ENCODE results near the gene PPP2R3B.

PPP2R3B gene

DNA sequence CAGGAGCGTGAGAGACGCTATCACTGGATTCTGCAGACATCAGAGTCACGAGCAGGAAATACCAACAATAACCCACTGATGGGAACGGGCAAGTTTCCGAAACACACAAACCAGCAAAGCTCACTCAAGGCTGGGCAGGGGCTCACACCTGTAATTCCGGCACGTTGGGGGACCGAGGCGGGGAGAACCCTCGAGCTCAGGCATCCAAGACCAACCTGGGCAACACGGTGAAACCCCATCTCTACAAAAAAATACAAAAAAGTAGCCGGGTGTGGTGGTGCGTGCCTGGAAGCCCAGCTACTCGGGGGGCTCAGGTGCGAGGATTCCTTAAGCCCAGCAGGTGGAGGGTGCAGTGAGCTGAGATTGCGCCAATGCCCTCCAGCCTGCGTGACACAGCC lies 51.0 kb downstream of the PPP2R3B start:
- no peak for TF ChIP-seq CTCF (conservative IDR thresholded peaks at IDR 0.05; ENCODE audit: low read depth, low read length)
- no peak for DNase-seq (ENCODE audit: low read depth)
- no peak overlapping the region for H3K4me3 ChIP-seq (ENCODE audit: low read depth, low read length)

DNA sequence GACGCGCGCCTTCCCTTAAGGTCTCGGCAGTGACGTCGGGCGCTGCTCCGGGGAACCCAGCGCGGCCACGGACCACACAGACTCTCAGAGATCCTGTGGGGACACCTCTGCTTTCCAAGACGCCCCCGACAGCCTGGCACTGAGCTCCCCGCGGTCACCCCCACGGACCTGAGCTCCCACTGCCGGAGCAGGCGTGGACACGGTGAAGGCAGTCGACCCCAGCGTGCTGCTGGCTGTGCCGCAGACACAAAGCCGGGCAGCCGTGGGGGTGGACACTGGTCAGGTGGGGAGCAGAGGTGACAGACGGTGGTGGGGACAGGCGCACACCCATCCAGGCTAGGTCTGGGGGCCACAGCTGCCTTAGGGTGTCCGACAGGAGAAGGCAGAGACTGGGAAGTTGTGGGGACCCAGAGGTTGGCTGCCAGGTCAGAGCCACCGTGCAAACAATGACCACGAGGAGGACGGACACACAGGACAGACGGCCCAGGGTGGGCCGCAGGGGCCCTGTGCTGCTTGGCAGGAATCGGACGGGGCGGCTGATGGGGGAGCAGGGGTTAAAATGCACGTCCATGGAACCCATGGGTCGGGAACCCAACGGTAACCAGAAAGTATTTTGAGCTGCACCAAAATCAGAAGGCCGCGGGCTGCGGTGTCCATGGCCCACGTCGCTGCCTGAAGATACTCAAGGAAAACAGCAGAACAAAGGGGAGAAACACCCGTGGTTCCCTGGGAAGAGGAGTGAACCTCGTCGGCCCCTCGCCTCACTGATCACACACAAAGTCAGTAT lies 51.5 kb downstream of the PPP2R3B start:
- DNase-seq (ENCODE audit: low read depth), result no peak
- no peak for TF ChIP-seq CTCF (conservative IDR thresholded peaks at IDR 0.05; ENCODE audit: low read depth, low read length)
- H3K4me3 ChIP-seq (ENCODE audit: low read depth, low read length), result no peak overlapping the region

GRCh38 chrX:334331-334891 lies 52.3 kb downstream of the PPP2R3B start:
- no peak for TF ChIP-seq CTCF (conservative IDR thresholded peaks at IDR 0.05; ENCODE audit: low read depth, low read length)
- no peak overlapping the region for H3K4me3 ChIP-seq (ENCODE audit: low read depth, low read length)
- DNase-seq (ENCODE audit: low read depth), result no peak

GRCh38 chrX:333611-334311 lies 52.9 kb downstream of the PPP2R3B start:
- TF ChIP-seq CTCF (conservative IDR thresholded peaks at IDR 0.05; ENCODE audit: low read depth, low read length), result no peak
- H3K4me3 ChIP-seq (ENCODE audit: low read depth, low read length), result no peak overlapping the region
- no peak for DNase-seq (ENCODE audit: low read depth)

- DNase-seq (ENCODE audit: low read depth), result no peak
- no peak for TF ChIP-seq CTCF (conservative IDR thresholded peaks at IDR 0.05; ENCODE audit: low read depth, low read length)
- no peak overlapping the region for H3K4me3 ChIP-seq (ENCODE audit: low read depth, low read length)
These were observed 53.6 kb downstream of the PPP2R3B start for GRCh38 chrX:332916-333610.

GRCh38 chrX:332496-332860 lies 54.2 kb downstream of the PPP2R3B start:
- TF ChIP-seq CTCF (conservative IDR thresholded peaks at IDR 0.05; ENCODE audit: low read depth, low read length), result no peak
- H3K4me3 ChIP-seq (ENCODE audit: low read depth, low read length), result no peak overlapping the region
- DNase-seq (ENCODE audit: low read depth), result no peak

All from choroid plexus epithelial cell (primary cell).